ENCODE results near the gene TEX19.

- TF ChIP-seq CTCF (conservative IDR thresholded peaks at IDR 0.05; ENCODE audit: low read length) (no peak), EZH2phosphoT487 (IDR thresholded peaks at IDR 0.05; ENCODE audit: borderline replicate concordance, low read depth, low read length) (no peak)
These were observed 42.2 kb upstream of the TEX19 start for GRCh38 chr17:82316651-82317393.

All from OCI-LY7 (cell line).